ENCODE results near the gene HOXD9. TPM values are rescaled to one million over a fixed set of nuclear protein-coding genes. Genes with fewer than 3 reads are reported as not detected.

The HOXD9 gene
- polyA plus RNA-seq, 1 donor (not counting 4 experiments of a cell fraction or from before 2014, with no cell fraction given): not detected

GRCh38 chr2:176078541-176079284 is 43.8 kb upstream of the HOXD9 start:
- H3K9ac ChIP-seq (ENCODE audit: control insufficient read depth, extremely low read depth, insufficient read depth, low read length): no peak overlapping the region
- dilution Hi-C loops (cut with MboI; ENCODE audit: extremely low pct_ligation_motif_present, low sequenced_read_pairs): no loop called here
- no peak overlapping the region for H3K27ac ChIP-seq (ENCODE audit: control insufficient read depth, insufficient read depth, low read length)
- peaks cover 90% of the 10 kb centered on the region for H3K27me3 ChIP-seq (ENCODE audit: control insufficient read depth, extremely low read depth, insufficient read depth, low read length)
- no peak overlapping the region for H3K4me3 ChIP-seq (ENCODE audit: control insufficient read depth in 2 of 3, extremely low read depth in 1 of 3, insufficient read depth in 2 of 3, low read depth in 1 of 3, low read length in 3 of 3)
- TF ChIP-seq EZH2 (IDR thresholded peaks at IDR 0.05; ENCODE audit: low read length) (peak; percentile 52), CTCF (optimal IDR thresholded peaks at IDR 0.05 in 1 of 3, IDR thresholded peaks at IDR 0.05 in 1 of 3, conservative IDR thresholded peaks at IDR 0.05 in 1 of 3; ENCODE audit: extremely low read depth in 1 of 3, insufficient read depth in 2 of 3, low read length in 3 of 3) (no peak)
- DNase-seq (ENCODE audit: low read depth, low spot score) (no peak), FAIRE-seq (no peak)
- no peak overlapping the region for H3K4me2 ChIP-seq (ENCODE audit: control insufficient read depth, extremely low read depth, insufficient read depth, low read depth, low read length)
- peaks cover 17% of the 10 kb centered on the region for H3K9me3 ChIP-seq (ENCODE audit: control insufficient read depth, low read depth, low read length)
- H3K9me1 ChIP-seq (ENCODE audit: control insufficient read depth, extremely low read depth, insufficient read depth, low read length): no peaks in the 10 kb centered on the region
- no peaks in the 10 kb centered on the region for H3K36me3 ChIP-seq (ENCODE audit: control insufficient read depth in 2 of 2, extremely low read depth in 1 of 2, insufficient read depth in 2 of 2, low read length in 2 of 2)
- no peaks in the 10 kb centered on the region for H4K20me1 ChIP-seq (ENCODE audit: control insufficient read depth, extremely low read depth, insufficient read depth, low read length)
- no peaks in the 10 kb centered on the region for H3K4me1 ChIP-seq (ENCODE audit: control insufficient read depth, extremely low read depth, insufficient read depth, low read length)
- no peaks in the 10 kb centered on the region for H3K79me2 ChIP-seq (ENCODE audit: control insufficient read depth, insufficient read depth, low read length)
- no peak overlapping the region for H2AFZ ChIP-seq (ENCODE audit: control insufficient read depth, low read length)

DNA sequence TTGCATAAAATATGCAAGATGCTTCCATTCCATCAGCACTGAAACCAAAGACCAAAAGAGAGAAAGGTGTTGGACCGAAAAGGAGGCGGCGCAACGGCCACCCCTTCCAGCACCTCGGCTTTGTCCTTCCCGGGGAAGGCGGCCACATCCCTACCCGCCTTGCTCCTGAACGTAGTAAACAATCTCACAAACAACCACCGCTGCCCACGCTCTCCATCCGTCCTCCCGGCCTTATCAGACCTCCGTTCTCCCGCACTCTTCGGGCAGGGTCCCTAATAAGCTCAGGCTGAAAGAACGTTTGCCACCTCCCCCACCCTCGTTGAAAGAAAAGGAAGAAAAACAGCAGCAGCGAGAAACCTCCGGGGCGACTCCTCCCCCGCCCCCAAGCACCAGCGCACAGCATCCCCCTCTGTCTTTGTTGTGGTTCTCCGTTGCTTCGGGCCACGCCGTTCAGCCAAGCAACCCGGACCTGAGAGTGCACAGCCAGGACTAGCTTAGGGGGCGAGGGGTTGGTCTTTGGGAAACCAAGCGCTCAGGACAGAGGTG is 43.2 kb upstream of the HOXD9 start:
- H3K9me3 ChIP-seq (ENCODE audit: control insufficient read depth, low read depth, low read length): peaks cover 18% of the 10 kb centered on the region
- H3K4me1 ChIP-seq (ENCODE audit: control insufficient read depth, extremely low read depth, insufficient read depth, low read length): no peaks in the 10 kb centered on the region
- peaks cover 90% of the 10 kb centered on the region for H3K27me3 ChIP-seq (ENCODE audit: control insufficient read depth, extremely low read depth, insufficient read depth, low read length)
- no peak overlapping the region for H3K4me2 ChIP-seq (ENCODE audit: control insufficient read depth, extremely low read depth, insufficient read depth, low read depth, low read length)
- DNase-seq (ENCODE audit: low read depth, low spot score): no peak
- H3K9me1 ChIP-seq (ENCODE audit: control insufficient read depth, extremely low read depth, insufficient read depth, low read length): no peaks in the 10 kb centered on the region
- dilution Hi-C loops (cut with MboI; ENCODE audit: extremely low pct_ligation_motif_present, low sequenced_read_pairs): no loop called here
- no peaks in the 10 kb centered on the region for H3K36me3 ChIP-seq (ENCODE audit: control insufficient read depth in 2 of 2, extremely low read depth in 1 of 2, insufficient read depth in 2 of 2, low read length in 2 of 2)
- H3K79me2 ChIP-seq (ENCODE audit: control insufficient read depth, insufficient read depth, low read length): no peaks in the 10 kb centered on the region
- no peaks in the 10 kb centered on the region for H4K20me1 ChIP-seq (ENCODE audit: control insufficient read depth, extremely low read depth, insufficient read depth, low read length)
- H2AFZ ChIP-seq (ENCODE audit: control insufficient read depth, low read length): no peak overlapping the region
- H3K9ac ChIP-seq (ENCODE audit: control insufficient read depth, extremely low read depth, insufficient read depth, low read length): no peak overlapping the region
- H3K27ac ChIP-seq (ENCODE audit: control insufficient read depth, insufficient read depth, low read length): no peak overlapping the region
- no peak overlapping the region for H3K4me3 ChIP-seq (ENCODE audit: control insufficient read depth in 2 of 3, extremely low read depth in 1 of 3, insufficient read depth in 2 of 3, low read depth in 1 of 3, low read length in 3 of 3)
- TF ChIP-seq EZH2 (IDR thresholded peaks at IDR 0.05; ENCODE audit: low read length) (peak; percentile 63), CTCF (optimal IDR thresholded peaks at IDR 0.05 in 1 of 3, IDR thresholded peaks at IDR 0.05 in 1 of 3, conservative IDR thresholded peaks at IDR 0.05 in 1 of 3; ENCODE audit: extremely low read depth in 1 of 3, insufficient read depth in 2 of 3, low read length in 3 of 3) (no peak)
- no peak for FAIRE-seq
